Mucosa of gallbladder (tissue), 1 donor: ENCODE measurements around the gene RASSF4. TPM values are rescaled to one million over a fixed set of nuclear protein-coding genes. Genes with fewer than 3 reads are reported as not detected.

ENCODE experiments used
- DNase-seq: peaks from one replicate; pipeline ENCODE4 v3.0.0-alpha.2; 2020; ENCODE audit warnings: low spot score
- total RNA-seq: library from RNA; stranded (reverse); gene quantifications from one replicate; pipeline ENCODE4 v1.2.1, GENCODE V29; 2021
- donor health status: DM: no; HTN: no; CAD: no.

The RASSF4 gene
- total RNA-seq: 41.9 TPM

- peak; percentile 92 for DNase-seq
Observed at GRCh38 chr10:44959247-44960087, at the start of gene RASSF4. TSS of gene RASSF4 (plus strand) at chr10:44959802. CDS start at chr10:44970203, 10,401 bp downstream.

GRCh38 chr10:44909910-44910309, 49.7 kb upstream of the RASSF4 start:
- DNase-seq: no peak

DNA sequence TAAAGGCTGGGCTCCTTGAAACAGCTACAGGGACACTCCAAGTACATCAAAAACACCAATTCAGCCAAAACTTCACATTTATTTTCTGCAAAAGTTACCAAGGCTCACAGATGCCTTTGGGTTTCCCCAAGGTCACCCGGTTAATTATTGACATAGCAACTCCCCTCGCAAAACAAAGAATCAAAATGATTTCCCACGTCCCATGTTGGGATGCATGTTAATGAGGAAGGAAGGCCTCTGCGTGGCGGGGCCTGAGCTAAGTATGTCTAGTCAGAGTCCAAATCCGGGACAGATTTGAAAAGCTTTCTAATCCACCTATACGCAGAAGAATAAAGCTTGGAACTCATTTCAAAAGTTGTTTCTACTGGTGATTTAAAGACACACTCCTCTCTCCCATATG, 49.0 kb upstream of the RASSF4 start:
- DNase-seq: no peak

DNA sequence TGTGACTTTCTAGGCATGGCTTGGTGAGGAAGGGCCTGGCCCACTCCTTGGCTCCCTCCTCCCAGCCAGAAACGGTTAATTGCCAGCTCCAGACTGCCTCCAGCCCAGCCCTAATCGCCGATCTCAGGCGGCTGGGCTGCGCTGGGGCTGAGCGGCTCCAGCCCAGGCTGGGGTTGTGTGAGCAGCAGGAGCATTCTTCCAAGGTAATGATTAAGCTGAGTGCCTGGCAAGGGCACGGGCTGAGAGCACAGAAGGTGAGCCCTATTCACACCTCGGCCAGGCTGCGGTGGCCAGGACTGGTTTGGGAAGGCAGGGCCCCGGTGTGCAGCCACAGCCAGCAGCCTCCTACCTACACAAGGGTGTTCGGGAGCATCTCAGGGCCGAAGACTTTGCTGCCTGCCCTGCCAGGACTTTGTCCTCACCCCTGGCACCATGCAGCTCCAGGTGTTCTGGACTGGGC, 48.5 kb upstream of the RASSF4 start, which contains the start of gene TMEM72:
TMEM72 (plus strand) TSS at position 257 of the 460 bp plus-strand sequence; CDS start at position 433, 176 bp downstream.
- DNase-seq: peak; percentile 71

DNA sequence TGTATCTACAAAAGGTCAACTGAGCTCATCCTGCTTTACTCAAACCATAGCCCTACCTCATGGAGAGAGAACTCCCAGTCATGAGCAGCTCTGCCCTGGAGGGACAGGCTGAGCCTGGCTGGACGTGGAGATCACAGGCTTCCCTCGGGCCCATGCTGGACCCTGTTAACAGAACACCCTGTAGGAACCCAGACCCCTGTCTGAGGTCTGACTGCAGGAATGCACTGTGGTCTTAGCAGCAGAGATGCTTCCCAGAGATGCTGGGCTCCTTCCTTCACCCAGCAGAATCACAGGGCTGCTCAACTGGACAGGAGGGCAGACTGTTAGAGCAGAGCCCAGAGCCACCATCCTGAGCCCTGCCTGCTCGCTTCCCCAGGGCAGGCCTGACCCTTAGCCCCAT, 47.7 kb upstream of the RASSF4 start:
- DNase-seq: no peak

GRCh38 chr10:44913350-44914081, 46.1 kb upstream of the RASSF4 start:
- DNase-seq: no peak

GRCh38 chr10:44914891-44915290, 44.7 kb upstream of the RASSF4 start:
- DNase-seq: no peak

DNA sequence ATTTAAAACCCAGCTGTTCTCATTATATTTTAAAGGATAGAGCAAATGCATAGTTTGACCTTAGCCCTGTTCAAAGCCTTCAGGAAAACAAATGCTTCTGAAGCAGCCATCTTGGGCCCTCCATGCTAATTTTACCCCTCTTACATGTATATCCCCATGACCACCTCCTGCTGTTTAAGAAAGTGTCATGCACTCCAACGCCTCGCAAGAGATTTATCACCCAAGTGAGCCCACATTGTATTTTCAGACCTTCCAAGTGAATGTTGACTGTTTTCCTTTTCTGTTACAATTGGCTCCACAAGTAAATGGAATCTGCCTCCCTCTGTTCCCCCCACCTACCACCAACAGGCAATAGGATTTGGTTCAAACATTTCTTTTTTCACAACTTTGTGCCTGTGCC, 43.2 kb upstream of the RASSF4 start:
- DNase-seq: no peak

- no peak for DNase-seq
Observed at GRCh38 chr10:44917848-44918247, 41.8 kb upstream of the RASSF4 start.

DNA sequence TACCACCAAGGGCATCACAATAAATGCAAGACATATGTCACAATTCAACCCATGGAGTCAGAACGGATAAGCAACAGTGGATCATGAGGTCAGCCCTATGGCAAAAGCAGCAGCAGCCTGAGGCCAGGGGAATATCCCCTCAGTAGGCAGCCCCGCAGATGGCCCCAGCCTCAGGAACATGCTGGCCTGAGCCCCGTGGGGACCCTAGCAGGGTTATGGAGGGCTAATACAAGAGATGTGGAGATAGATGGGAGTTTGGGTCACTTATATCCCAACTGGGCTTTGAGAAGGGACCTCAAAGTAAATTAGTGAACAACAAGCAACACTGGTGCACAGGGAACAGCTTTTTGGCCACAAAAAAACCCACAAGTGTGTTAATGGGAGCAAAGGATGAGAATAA, 39.4 kb upstream of the RASSF4 start:
- no peak for DNase-seq

GRCh38 chr10:44921061-44921460, 38.5 kb upstream of the RASSF4 start:
- DNase-seq: no peak

- no peak for DNase-seq
Observed at GRCh38 chr10:44921506-44921905, 38.1 kb upstream of the RASSF4 start.

GRCh38 chr10:44922021-44922420, 37.6 kb upstream of the RASSF4 start:
- no peak for DNase-seq

DNA sequence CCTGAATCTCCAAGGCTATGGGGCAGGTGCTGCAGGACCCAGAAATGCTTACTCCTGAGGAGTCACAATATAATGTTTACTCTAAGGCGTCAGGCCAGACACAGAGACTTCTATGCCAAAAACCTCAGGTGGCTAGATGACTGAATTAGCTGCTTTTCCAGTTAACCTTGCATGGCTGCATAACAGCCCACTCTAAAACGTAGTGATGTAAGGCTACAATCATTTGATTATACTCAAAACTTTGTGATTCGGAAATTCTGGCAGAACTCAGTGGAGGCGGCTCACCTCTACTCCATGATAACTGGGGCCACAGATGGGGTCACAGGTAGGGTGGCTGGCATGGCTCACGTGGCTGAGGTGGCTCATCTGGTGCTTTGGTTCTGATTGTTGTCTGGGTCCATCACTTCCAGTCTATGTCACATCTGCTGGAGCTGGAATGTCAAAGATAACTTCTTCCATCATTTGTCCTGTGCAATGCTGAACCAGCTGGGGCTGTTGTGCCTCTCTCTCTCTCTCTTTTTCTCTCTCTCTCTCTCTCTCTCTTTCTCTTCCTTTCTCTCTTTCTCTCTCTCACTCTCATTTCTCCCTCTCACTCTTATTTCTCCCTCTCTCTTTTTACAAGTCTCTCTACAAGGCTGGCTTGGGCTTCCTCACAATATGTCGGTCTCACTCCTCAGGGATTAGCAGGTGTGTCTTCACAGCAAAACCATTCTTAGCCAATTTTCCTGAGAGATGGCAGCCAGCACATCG, 36.6 kb upstream of the RASSF4 start:
- no peak for DNase-seq

DNA sequence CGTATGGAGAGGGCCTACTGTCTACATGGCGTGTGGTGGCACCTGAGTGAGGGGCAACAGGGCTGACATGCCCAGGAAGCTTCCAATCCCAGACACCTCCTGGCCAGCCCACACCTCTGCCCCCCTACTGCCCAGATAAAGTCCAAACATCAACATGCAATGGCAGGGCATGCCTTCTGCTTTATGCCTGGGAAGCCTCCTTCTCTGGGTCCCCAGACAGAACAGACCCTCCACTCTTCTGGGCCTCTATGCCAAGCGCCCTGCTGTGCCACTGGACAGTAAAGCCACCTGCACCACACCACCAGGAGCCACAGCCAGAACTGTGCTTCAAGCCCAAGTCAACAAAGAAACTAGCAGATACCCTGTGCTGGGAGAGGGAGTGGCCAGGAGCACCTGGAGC, 36.0 kb upstream of the RASSF4 start:
- DNase-seq: no peak

DNA sequence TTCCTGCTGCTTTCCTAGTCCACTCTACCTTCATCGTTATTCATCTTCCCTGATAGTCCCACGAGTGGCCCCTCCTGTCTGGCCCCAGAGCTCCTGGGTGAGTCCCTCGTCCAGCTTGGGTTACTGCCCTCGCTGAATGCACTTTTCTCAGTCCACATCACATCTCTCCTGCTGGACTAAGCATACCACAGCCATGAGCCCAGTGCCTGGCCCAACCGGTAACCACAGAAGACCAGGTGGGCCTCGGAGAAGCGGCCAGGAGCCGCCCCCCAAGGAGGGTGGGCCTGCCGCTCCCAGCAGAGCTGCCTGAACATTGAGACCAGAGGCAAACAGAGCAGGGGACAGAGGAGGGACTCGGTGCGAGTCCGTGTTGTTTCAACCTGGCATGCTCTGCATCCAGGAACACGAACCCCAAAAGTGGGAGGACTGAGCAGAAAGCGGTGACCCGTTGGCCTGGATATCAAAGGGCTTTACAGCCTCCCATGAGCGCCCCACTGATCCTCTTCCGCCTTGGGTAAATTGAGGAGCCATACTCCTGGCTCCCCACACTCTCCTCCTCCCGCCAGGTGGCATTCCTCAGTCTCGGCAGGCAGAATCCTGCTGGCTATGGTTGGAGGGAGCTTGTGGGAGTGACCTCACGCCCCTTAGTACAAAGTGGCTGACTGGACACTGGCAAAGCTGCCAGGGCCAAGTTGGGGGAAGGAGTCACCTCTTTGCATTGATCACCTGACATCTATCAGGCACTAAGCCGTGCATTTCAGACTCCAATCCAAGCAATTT, 35.2 kb upstream of the RASSF4 start:
- DNase-seq: no peak

DNA sequence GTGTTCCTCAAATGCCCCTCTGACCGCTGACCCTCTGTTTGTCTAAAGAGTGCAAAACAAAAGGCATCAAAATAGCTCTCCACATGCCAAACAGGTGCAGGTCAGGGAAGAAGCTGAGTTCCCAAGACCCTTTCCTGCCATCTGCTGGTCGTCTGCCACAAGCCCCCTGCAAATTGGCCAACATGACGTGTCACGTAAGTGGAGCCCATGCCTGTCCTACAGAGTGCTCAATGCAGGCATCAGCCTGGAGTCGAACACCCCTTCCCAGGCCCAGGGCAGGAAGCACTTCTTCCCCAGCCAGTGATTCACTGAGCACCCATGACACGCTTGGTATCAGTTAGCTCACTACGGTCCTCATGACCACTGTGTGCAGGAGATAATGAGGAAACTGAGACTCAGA, 34.4 kb upstream of the RASSF4 start:
- no peak for DNase-seq

DNA sequence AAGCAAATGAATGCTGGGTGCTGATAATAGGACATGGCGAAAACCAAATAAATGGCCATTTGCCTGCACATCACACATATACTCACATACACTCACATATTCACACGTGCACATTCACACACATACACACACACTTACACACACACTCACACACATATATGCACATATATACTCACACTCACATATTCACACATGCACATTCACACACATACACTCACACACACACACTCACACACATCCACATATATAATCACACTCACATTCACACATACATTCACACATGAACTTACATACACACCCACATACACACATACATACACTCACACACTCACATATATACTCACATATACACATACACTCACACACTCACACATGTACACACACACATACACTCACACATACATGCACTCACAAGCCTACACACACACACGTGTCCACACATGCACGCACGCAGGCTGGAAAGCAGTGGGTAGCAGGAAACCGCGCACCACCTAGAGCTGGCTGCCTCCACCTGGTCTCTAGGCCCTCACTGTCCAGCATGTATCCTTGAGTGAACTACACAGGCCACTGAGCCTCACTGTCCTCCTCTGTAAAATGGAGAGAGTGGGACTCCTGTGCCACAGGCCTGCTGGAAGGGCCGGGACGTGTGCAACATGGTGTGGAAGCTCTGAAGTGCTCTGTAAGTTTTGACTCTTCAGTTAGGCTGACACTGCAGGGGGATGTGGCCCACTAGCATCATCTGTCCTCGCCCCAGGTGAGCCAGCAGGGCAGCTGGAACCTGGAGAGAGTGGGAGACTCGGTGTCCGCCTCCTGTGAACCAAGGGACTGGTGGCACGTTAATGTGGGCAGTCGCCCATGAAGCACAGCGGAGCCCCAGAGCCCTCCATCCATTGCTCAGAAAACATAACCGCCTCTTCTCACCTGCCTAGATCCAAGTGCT, 33.5 kb upstream of the RASSF4 start:
- DNase-seq: no peak

DNA sequence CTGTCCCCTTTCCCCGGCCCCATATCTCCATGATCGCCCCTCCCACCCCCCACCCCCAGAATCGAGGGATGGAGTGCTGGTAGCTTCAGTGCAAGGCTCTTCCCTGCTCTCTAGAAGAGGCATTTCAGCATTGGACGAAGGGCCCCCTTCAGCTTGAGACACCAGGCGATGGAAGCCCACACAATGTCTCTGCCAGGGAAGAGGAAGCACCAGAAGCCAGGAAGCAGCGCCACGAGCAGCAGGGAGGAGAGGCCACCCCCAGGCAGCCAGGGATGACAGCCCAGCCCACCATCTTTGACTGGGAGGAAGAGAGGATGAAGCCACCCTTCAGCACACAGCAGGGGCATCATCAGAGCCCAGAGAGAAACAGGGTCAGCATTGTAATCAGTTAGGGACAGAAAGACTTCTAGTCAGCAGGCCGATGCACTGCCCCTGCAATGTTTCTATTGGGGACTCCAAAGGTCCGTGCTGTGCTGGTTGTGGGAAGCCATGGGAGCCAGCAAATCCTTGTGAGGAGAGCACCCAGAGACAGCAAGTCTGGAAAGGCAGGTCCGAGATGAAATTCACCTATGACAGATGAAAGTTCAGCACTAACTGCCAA, 32.8 kb upstream of the RASSF4 start:
- DNase-seq: no peak

DNA sequence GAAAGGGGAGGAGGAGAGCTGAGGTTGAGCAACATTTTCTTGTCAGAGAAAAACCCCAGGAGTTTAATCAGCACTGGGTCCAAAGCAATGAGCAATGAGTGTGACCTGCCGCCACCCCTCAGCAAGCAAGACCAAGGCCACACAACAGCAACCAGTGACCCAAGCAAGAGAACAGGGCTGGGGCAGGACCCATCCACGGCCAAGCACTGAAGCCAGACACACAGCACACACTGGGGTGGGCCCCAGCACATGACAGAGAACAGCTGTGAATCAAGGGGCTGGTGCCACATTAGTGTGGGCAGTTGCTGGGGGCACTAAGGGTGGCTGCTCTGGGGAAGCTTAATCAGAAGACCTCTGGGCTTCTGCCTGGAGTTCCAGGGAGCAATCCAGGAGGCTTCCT, 32.2 kb upstream of the RASSF4 start:
- DNase-seq: no peak
